Fibroblast of skin of right quadriceps (primary cell): ENCODE measurements around the gene TMEM266.
A peak's percentile ranks its signal among the peaks of the same experiment; 100 is the strongest.

Experiments used
- DNase-seq: peaks from one replicate; pipeline ENCODE4 v3.0.0-alpha.2; 2013

Gene TMEM266

GRCh38 chr15:76189106-76189505 lies 129.3 kb downstream of the TMEM266 start:
- DNase-seq: no peak

DNA sequence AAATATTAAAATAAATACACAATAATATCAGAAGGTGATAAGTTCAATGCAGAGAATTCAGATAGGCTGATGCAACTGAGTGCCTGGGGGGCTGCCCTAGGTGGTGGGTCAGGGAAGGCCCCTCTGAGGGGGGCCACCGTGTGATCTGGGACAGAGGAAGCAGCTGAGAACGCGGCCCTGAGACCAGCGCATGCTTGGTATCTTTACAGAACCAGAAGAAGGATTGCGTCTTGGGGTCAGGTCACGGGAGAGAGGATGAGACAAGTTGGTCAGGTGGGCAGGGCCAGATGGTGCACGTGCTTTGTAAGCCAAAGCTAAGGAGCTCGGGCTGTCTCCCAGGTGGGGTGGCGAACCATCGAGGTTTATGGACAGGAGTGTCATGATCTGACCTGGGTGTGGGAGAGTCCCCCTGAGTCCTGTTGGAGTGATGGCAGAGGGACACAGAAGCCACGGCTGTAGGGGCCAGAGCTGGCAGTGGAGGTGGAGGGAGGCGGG lies 130.3 kb downstream of the TMEM266 start:
- no peak for DNase-seq

- DNase-seq: peak; percentile 59
Observed at GRCh38 chr15:76190751-76191538, 131.2 kb downstream of the TMEM266 start.

DNA sequence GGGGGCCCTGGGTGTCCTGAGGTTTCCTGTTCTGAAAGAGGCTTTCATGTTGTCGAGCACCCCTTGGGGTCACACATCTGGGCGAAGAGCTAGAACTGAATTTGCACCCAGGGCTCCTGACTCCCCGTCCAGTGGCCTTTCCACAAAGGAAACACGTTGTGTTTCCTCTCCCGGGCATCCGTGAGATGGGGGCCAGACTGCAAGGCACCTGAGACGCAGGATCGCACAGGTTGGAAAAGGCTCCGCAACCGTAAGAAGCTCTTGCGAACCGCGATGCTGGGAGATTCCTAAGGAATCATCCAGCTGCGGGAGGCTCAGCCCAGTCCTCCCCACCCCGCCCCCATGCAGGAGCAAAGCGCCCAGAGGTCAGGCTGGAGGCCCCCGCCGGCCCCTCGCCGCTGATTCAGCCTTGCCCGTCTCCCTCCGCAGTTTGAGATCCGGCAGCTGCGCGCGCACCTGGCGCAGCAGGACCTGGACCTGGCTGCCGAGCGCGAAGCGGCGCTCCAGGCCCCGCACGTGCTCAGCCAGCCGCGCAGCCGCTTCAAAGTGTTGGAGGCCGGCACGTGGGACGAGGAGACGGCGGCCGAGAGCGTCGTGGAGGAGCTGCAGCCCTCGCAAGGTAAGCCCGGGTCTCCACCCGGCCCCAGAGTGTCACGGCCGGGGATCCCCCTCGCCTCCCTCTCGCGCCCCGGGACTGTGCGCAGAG lies 131.9 kb downstream of the TMEM266 start:
- no peak for DNase-seq

GRCh38 chr15:76192715-76193114 lies 132.9 kb downstream of the TMEM266 start:
- DNase-seq: no peak

DNA sequence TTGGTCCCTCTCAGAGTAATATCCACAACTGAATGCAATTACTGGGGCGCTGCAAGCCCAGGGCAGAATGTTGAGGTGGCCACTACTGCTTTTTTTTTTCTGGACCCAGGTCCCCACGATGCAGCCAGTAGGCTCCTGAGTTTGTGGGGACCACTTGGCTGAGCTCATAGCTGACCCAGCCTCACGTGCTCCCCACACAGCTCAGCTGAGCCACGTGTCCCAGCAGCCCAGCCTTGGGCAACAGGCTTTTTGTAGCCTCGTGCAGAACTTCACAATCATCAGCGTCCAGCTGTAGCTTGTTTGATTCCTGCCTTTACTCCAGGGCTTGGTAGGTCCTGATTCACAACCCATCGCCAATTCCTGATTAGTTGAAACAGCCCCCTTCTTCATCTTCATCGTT lies 134.1 kb downstream of the TMEM266 start:
- DNase-seq: no peak

DNA sequence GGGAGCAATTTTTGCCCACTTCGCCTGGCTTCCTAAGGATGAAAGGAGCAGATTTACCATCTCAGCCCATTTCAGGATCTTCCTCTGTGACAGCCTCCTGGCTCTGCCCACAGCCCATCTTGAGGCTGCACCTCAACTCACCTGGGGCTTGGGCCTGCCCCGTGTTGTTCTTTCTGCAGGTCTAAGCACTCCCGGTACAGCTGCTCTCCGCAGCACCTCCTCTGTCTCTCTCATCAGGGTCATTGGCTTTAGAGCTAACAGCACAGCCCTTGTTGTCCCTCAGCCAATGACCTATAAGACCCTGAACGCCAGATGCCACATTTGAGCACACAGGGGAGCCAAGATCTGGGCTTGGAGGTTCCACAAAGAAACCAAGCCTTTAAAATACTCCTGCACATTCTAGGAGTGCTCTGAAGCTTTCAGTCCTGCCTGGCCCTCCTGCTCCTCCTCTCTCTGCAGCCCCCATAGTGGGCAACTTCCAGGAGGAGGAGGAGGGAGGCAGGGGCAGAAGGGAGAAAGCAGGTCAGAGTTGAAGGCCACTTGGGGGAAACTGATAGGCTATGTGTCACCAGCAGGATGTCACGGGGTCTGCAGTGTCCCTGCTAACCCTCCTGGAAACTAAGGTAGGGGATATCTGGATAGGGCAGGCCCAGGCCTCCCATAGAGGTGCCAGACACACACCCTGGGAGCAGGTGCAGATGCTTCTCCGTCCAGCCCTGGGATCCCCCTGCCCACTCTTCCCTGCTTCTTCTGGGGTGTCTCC lies 135.9 kb downstream of the TMEM266 start:
- DNase-seq: no peak

DNA sequence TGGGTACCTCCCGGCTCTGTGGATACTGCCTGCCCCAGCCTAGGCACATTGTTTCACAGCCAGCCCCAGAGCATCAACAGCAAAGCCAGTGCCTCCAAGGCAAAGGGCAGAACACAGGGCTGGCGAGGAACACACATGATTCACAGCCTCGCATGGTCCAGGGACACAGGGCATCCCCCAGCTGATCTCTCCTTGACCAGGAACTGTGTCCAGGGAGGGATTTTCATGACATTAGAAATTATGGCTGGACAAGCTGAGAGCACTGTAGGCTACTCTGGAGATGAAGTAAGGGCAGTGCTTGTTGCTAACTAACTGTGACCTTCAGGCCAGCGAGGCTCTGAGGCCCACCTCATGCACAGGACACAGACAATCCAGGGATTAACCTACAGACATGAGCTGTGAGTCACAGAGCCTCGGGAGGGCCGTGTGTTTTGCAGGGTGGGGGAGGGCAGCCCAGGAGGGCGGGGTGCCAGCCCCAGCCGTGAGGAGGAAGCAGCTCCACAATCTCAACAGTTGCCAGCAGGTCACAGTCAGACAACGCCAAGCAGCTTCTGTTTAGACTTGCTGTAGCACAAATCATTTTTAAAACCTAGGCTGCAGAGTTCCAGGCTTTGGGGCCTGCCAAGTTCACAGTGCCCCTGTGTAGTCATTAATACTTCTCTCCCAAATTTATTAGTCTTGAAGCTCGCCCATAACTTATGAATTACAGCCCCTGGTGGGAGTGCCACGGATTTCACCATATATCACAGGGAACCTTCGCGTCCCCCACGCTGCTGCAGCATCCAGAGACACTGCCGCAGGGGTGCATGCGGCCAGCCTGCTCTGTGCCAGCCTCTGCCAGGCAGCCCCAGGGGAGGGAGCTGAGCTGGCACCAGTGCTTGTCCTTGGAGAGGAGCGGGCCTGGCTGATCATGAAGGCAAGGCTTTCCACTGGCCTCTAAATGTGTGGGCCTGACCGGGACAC lies 136.8 kb downstream of the TMEM266 start:
- DNase-seq: peak; percentile 82

- no peak for DNase-seq
Observed at GRCh38 chr15:76197703-76198455, 138.1 kb downstream of the TMEM266 start.

GRCh38 chr15:76198456-76199105 lies 138.8 kb downstream of the TMEM266 start:
- DNase-seq: no peak

DNA sequence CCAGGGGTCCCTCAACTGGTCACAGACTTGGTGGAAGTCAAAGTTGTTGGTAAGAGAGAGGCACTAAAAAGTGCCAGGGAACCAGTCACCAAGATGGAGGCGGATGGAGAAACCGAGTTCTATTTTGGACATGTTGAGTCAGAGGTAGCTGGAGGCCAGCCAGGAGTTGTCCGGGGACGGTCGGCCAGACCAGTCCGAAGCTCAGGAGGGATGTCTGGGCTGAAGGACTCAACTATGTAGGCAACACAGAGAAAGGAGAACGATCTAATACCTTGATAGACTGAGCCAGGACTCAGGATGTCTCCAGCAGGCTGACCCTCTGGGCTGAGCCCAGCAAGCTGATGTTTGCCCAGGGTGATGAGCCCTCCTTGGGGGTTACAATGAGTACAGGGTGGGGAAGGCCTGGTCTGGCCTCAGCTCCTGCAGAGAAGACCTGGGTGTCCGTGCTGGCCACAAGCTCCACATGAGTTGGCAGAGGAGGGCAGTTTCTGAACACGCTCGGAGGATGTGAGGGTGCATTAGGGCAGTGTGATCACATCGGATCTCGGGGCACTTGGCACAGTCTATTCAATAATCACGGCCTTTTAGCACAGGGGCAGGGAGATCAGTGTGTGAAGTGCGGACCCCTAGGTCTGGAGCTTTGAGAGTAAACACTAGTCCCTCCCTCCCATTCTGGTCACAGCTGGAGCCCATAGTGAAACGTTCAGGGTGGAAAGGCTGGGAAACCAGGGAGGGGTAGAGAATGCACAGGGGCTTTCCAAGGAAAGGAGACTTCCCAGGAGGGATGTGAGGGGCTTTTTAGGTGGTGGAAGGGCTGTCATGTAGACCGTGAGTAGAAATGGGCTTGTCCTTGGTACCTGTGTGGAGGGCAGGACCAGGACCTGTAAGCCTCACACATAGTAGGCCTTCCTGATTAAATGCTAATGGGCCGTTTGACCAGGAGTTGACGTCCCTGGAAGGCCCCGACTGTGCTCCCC lies 139.6 kb downstream of the TMEM266 start:
- DNase-seq: peak; percentile 20

- no peak for DNase-seq
Observed at GRCh38 chr15:76200083-76200465, 140.3 kb downstream of the TMEM266 start.

DNA sequence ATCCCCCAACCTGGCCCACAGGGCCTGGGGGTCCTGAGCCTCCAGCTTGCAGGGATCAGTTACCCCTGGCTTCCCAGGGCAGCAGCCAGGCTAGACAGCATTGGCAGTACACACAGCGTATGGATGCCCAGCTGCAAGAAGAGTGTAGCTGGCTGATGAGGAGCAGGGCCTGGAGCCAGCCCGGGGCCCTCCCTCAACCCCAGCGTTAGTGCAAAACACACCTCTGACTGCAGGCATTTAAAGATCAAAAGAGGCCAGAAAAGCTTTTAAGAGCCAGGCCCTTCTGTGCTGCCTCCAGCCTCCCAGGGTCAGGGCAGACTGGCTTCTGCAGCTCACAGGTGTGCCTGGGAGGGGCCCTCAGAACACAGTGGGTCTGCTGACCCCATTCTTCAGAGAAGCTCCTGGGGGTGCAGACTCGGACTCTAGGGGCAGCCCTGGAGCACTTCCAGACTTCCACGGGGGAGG lies 140.9 kb downstream of the TMEM266 start:
- DNase-seq: no peak

GRCh38 chr15:76201536-76202255 lies 141.9 kb downstream of the TMEM266 start:
- DNase-seq: no peak

GRCh38 chr15:76203346-76204108 lies 143.7 kb downstream of the TMEM266 start:
- no peak for DNase-seq

- no peak for DNase-seq
Observed at GRCh38 chr15:76204109-76204845, 144.5 kb downstream of the TMEM266 start.

GRCh38 chr15:76204916-76205460 lies 145.2 kb downstream of the TMEM266 start:
- no peak for DNase-seq
